Thymus (tissue), 11 donors: ENCODE data around the gene AFF3. TPM values are rescaled to one million over a fixed set of nuclear protein-coding genes. Genes with fewer than 3 reads are reported as not detected.
"Not testable (repeated sequence)": the region's sequence is repeated elsewhere in the genome, so short reads cannot be mapped to it uniquely, and the experiment has no call there.

Source experiments
- DNase-seq, 9 donors: peaks; one replicate each; pipeline ENCODE4 v3.0.0-alpha.2; 2013; ENCODE audit warnings: low spot score in 9 of 9, low read depth in 6 of 9, missing footprints in 1 of 9
- H3K27ac ChIP-seq, 2 donors: one replicate each; pipeline ENCODE4 v1.5.1; 2013; ENCODE audit warnings: control low read depth in 1 of 2, low read depth in 1 of 2, low read length in 1 of 2, mild to moderate bottlenecking in 1 of 2, moderate library complexity in 1 of 2
- H3K27me3 ChIP-seq, 2 donors: one replicate each; pipeline ENCODE4 v1.5.1; 2013; ENCODE audit warnings: low read length in 1 of 2; ENCODE audit not compliant: control insufficient read depth in 2 of 2, insufficient read depth in 1 of 2
- H3K36me3 ChIP-seq, 2 donors: one replicate each; pipeline ENCODE4 v1.5.1; 2013; ENCODE audit warnings: low read length in 1 of 2, mild to moderate bottlenecking in 1 of 2, moderate library complexity in 1 of 2; ENCODE audit not compliant: control insufficient read depth in 2 of 2, insufficient read depth in 2 of 2
- H3K4me1 ChIP-seq, 2 donors: one replicate each; pipeline ENCODE4 v1.5.1; 2013; ENCODE audit warnings: low read length in 2 of 2; ENCODE audit not compliant: control insufficient read depth in 2 of 2, insufficient read depth in 2 of 2
- H3K4me3 ChIP-seq, 2 donors: one replicate each; pipeline ENCODE4 v1.5.1; 2013; ENCODE audit warnings: low read length in 2 of 2, control low read depth in 1 of 2, mild to moderate bottlenecking in 1 of 2
- H3K9me3 ChIP-seq, 2 donors: one replicate each; pipeline ENCODE4 v1.5.1; 2013; ENCODE audit warnings: low read length in 1 of 2, mild to moderate bottlenecking in 1 of 2; ENCODE audit not compliant: control insufficient read depth in 2 of 2, insufficient read depth in 1 of 2
- WGBS: extraction: QIAGEN DNeasy Blood & Tissue Kit; methylation state at CpG from one replicate; pipeline ENCODE4 v1.1.7; 2013; 5-methylcytosine and 5-hydroxymethylcytosine counted together
- polyA plus RNA-seq: library from polyadenylated mRNA; stranded (reverse); fragments of 200-250 nt; gene quantifications from one replicate; pipeline ENCODE4 v1.2.3, GENCODE V29; 2013
- total RNA-seq: library from RNA; stranded (reverse); fragments of 120-200 nt; gene quantifications from one replicate; pipeline ENCODE4 v1.2.4, GENCODE V29; 2013
- donor health status: healthy.

The AFF3 gene
- total and polyA plus RNA-seq, 2 donors: 5.3 to 9.7 TPM

DNA sequence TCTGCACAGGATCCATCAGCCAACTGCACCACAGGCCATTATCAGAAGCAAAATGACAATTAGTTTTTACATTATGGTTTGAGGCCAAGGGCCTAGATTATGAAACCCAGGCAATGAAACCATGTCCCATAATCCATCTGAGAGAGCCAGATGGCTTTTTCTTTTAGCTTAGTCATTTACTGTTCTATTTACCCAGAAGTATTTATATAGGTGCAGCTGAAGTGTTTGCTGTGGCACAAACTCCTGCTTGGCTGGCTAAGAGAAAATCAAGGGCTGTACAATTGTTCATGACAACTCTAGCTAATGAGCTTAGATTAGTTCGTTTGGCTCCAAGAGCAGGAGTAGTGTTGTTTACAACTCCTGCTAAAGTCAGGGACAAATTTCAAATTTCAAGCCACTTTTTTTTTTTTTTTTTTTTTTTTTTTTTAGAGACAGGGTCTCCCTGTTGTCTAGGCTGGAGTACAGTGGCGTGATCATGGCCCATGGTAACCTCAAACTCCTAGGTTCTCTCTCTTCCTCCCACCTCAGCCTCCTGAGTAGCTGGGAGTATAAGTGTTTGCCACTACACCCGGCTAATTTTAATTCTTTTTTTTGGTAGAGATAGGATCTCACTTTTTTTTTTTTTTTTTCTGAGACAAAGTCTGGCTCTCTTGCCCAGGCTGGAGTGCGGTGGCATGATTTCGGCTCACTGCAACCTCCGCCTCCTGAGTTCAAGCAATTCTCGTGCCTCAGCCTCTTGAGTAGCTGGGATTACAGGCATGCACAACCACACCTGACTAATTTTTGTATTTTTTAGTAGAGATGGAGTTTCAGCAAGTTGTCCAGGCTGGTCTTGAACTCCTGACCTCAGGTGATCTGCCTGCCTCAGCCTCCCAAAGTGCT, 634.2 kb downstream of the AFF3 start:
- Histone ChIP-seq H3K4me1 (no peaks in the 10 kb centered on the region), H3K36me3 (no peaks in the 10 kb centered on the region), H3K27ac (no peak overlapping the region), H3K27me3 (no peaks in the 10 kb centered on the region), H3K4me3 (no peak overlapping the region), H3K9me3 (no peaks in the 10 kb centered on the region)
- WGBS: 97% methylated on average over 7 of the region's 7 CpGs
- no peak for DNase-seq

DNA sequence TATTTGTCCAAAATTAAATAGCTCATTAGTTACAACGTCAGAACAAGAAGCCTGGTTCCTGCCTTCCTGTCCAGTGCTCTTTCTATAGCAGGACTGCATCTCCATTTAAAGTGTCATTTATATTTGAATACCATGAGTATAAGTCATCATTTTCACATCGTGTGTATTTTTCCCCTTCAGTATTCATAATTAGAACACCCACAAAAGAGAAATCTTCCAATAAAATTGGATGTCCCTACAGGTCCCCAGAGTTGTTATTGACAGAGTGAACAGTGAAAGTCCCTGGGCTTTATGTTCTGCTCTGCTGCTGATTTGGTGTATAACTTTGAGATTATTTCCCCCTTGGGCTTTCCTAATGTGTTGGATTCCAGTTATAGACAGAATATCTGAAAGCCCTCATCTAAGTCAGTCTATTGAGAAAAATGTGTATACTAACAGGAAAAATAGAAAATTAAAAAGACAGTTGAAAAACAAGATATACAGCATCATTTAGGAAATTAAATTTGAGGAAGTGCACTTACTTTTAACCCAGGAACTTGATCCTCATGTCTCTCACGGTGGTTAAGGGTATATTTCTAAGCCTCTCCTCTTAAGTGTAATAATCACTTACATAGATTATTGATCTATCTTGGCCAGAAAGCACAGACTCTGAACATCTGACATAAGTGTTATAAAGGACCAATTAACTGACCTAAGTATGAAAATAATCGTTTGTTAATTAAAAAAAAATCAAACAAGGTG, 637.4 kb downstream of the AFF3 start:
- DNase-seq: no peak
- H3K27ac ChIP-seq: no peak overlapping the region

GRCh38 chr2:99503662-99504416, 638.6 kb downstream of the AFF3 start:
- not testable (repeated sequence) for H3K4me3 ChIP-seq, H3K9me3 ChIP-seq, DNase-seq, H3K4me1 ChIP-seq, H3K27me3 ChIP-seq, H3K36me3 ChIP-seq, H3K27ac ChIP-seq
- 96% methylated on average over 8 of the region's 8 CpGs for WGBS

More for the DNA sequence above, 637.4 kb downstream of the AFF3 start:
- Histone ChIP-seq H3K9me3 (no peaks in the 10 kb centered on the region), H3K4me3 (no peak overlapping the region), H3K4me1 (no peaks in the 10 kb centered on the region), H3K36me3 (no peaks in the 10 kb centered on the region), H3K27me3 (no peaks in the 10 kb centered on the region)
- 72% methylated on average over 4 of the region's 4 CpGs for WGBS

DNA sequence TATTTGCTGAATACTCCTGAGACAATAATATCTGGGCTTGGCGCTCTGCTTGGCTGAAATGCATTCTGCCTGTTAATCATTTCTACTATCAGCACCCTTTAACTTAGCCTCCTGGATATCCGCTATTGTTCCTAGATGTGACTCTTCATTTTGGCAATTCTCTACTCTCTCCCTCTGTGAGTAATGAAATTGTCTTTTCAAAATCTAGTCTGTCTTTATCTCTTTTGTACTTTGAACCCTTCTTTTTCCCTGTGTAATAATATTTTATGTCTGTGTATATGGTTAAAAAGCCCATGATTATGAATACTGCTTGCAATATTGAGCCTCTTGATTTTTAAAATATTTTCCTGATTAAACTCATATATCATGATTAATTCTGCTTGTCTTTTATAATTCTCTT, 646.4 kb downstream of the AFF3 start:
- Histone ChIP-seq H3K36me3 (no peaks in the 10 kb centered on the region), H3K9me3 (no peaks in the 10 kb centered on the region), H3K4me3 (no peak overlapping the region), H3K27ac (no peak overlapping the region), H3K4me1 (no peaks in the 10 kb centered on the region), H3K27me3 (peaks cover 0 to 8% of the 10 kb centered on the region in 2 donors)
- WGBS: 98% methylated on average over 2 of the region's 2 CpGs
- DNase-seq: no peak

Other genes starting within 250 kb of the AFF3 start
- 0.24 TPM for gene LONRF2, start 179.9 kb upstream of the AFF3 start, total RNA-seq
- 0.62 TPM for gene LONRF2, start 179.9 kb upstream of the AFF3 start, polyA plus RNA-seq